LNCAP (cell line): ENCODE data around the gene ANKRD10.

Source experiments
- CTCF ChIP-seq: fragments of 450-650 bp; IDR thresholded peaks from 2 replicates; pipeline ENCODE4 v1.5.1; 2017; ENCODE audit warnings: mild to moderate bottlenecking

ANKRD10 gene

GRCh38 chr13:110913322-110914080 is 1.4 kb downstream of the ANKRD10 start:
- TF ChIP-seq CTCF, result no peak

GRCh38 chr13:110912651-110913051 is 2.2 kb downstream of the ANKRD10 start:
- no peak for TF ChIP-seq CTCF

- TF ChIP-seq CTCF, result no peak
These were observed 3.0 kb downstream of the ANKRD10 start for GRCh38 chr13:110911880-110912279.

- no peak for TF ChIP-seq CTCF
These were observed 4.6 kb downstream of the ANKRD10 start for GRCh38 chr13:110910013-110910890.

GRCh38 chr13:110907951-110908898 is 6.6 kb downstream of the ANKRD10 start:
- TF ChIP-seq CTCF, result no peak

GRCh38 chr13:110907301-110907700 is 7.6 kb downstream of the ANKRD10 start:
- no peak for TF ChIP-seq CTCF

- TF ChIP-seq CTCF, result no peak
These were observed 10.1 kb downstream of the ANKRD10 start for GRCh38 chr13:110904748-110905147.
